Stimulated activated CD8-positive, alpha-beta memory T cell treated with anti-CD3 and anti-CD28 coated beads, Interleukin-15, amount 100 ng/mL, for 4 hours (primary cell): Measurements from ENCODE around the gene ARHGEF40.

Experiments used
- DNase-seq, 2 donors: peaks; one replicate each; pipeline ENCODE4 v3.0.0-alpha.2; 2020; ENCODE audit warnings: low read depth in 2 of 2

Gene ARHGEF40

GRCh38 chr14:21083565-21084325 lies 13.6 kb downstream of the ARHGEF40 start:
- no peak for DNase-seq

- no peak for DNase-seq
These were observed 14.3 kb downstream of the ARHGEF40 start for GRCh38 chr14:21084396-21084795.

- DNase-seq = no peak
These were observed 15.1 kb downstream of the ARHGEF40 start for GRCh38 chr14:21084998-21085853.

- no peak for DNase-seq
These were observed 16.8 kb downstream of the ARHGEF40 start for GRCh38 chr14:21086908-21087293.

GRCh38 chr14:21087294-21088091 lies 17.4 kb downstream of the ARHGEF40 start:
- peak in 1 of 2 donors; percentile 33 for DNase-seq

- DNase-seq = no peak
These were observed 18.6 kb downstream of the ARHGEF40 start for GRCh38 chr14:21088687-21089086.

- no peak for DNase-seq
These were observed 19.2 kb downstream of the ARHGEF40 start for GRCh38 chr14:21089271-21089670.

- DNase-seq = no peak
These were observed 19.7 kb downstream of the ARHGEF40 start for GRCh38 chr14:21089877-21090193.

GRCh38 chr14:21090194-21090939 lies 20.3 kb downstream of the ARHGEF40 start:
- no peak for DNase-seq

GRCh38 chr14:21090940-21091663 lies 21.0 kb downstream of the ARHGEF40 start:
- DNase-seq = no peak

GRCh38 chr14:21091821-21092272 lies 21.7 kb downstream of the ARHGEF40 start:
- DNase-seq = no peak

- peak; percentile 69 to 76 for DNase-seq
These were observed 22.3 kb downstream of the ARHGEF40 start for GRCh38 chr14:21092273-21093011.

GRCh38 chr14:21093018-21093417 lies 22.9 kb downstream of the ARHGEF40 start:
- no peak for DNase-seq

GRCh38 chr14:21093769-21094681 lies 23.9 kb downstream of the ARHGEF40 start:
- DNase-seq = no peak

GRCh38 chr14:21095430-21096205 lies 25.5 kb downstream of the ARHGEF40 start:
- DNase-seq = no peak

- no peak for DNase-seq
These were observed 26.3 kb downstream of the ARHGEF40 start for GRCh38 chr14:21096438-21096837.

GRCh38 chr14:21096978-21097635 lies 27.0 kb downstream of the ARHGEF40 start:
- no peak for DNase-seq

- DNase-seq = no peak
These were observed 27.6 kb downstream of the ARHGEF40 start for GRCh38 chr14:21097636-21098075.
